HFF-Myc (cell line): ENCODE results near the gene TRPC4.

Source experiments
- DNase-seq: peaks from one replicate; pipeline ENCODE4 v3.0.0-alpha.2; 2011; ENCODE audit warnings: low read depth; ENCODE audit errors: extremely low read depth
- H3K4me3 ChIP-seq: replicated peaks from 2 replicates; pipeline ENCODE4 v1.5.1; 2011; ENCODE audit warnings: low read depth, mild to moderate bottlenecking, control low read depth, low read length
- TF ChIP-seq, protein P1 (sequence below): IDR thresholded peaks from 2 replicates; pipeline ENCODE4 v1.5.1; 2012; ENCODE audit warnings: mild to moderate bottlenecking, low read depth, low read length, control low read depth; ENCODE audit errors: missing control alignments

Gene TRPC4

DNA sequence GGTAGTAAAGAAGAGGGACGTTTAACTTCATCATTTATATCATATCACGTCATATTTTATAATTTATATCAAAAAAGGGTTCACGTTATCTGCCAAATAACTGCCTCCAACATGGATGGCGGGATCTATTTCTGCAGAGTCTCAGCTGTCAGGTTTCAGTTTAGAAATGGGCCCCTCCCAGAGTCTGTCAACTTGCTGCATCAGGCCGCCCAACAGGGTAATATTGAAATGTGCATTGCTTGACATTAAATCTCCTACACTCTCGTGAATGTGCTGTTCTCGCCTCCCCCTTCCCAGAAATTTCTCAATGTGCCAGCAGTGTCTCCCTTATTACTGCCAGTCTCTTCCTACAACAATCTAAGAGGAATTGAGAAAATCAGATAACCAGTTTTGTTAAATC lies 96.9 kb downstream of the TRPC4 start:
- no peak overlapping the region for H3K4me3 ChIP-seq
- no peak for DNase-seq
- TF ChIP-seq, protein P1, sequence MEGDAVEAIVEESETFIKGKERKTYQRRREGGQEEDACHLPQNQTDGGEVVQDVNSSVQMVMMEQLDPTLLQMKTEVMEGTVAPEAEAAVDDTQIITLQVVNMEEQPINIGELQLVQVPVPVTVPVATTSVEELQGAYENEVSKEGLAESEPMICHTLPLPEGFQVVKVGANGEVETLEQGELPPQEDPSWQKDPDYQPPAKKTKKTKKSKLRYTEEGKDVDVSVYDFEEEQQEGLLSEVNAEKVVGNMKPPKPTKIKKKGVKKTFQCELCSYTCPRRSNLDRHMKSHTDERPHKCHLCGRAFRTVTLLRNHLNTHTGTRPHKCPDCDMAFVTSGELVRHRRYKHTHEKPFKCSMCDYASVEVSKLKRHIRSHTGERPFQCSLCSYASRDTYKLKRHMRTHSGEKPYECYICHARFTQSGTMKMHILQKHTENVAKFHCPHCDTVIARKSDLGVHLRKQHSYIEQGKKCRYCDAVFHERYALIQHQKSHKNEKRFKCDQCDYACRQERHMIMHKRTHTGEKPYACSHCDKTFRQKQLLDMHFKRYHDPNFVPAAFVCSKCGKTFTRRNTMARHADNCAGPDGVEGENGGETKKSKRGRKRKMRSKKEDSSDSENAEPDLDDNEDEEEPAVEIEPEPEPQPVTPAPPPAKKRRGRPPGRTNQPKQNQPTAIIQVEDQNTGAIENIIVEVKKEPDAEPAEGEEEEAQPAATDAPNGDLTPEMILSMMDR, result no peak

DNA sequence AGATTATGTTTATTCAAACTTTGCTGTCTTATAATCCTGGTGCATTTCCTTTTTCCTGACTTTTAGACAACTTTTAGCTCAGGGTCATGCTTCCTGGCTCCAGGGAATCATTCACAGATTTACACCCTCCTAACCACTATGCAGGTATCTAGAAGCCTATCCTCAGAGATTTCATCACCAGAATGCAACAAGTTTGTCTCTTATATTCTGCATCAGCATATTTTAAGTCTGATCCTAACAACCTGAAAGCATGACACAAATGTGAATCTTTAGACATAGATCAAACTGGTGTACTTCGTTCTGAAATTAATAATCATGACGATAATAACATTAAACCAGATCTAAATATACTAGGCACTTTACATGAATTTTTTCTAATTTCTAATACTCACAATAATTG lies 100.0 kb downstream of the TRPC4 start:
- H3K4me3 ChIP-seq, result no peak overlapping the region
- TF ChIP-seq, protein P1, result no peak
- DNase-seq, result no peak

DNA sequence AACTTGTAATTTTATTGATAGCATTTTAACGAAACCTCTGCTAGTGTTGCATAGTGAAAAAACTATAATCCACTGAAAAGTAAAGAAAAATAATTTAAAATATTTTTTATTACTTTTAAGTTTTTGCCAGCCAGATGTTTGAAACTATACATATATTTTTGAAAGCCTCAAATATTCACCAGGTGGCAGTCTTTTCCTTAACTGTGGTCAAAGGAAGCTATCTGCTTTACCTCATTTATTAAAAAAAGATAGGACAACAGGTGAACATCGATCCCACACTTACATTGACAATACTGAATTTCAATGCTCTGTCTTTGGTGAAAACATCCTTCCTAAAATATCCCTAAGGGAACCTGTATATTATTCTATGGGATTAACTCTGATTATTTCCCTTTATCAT lies 100.5 kb downstream of the TRPC4 start:
- no peak overlapping the region for H3K4me3 ChIP-seq
- no peak for DNase-seq
- TF ChIP-seq, protein P1, result no peak

DNA sequence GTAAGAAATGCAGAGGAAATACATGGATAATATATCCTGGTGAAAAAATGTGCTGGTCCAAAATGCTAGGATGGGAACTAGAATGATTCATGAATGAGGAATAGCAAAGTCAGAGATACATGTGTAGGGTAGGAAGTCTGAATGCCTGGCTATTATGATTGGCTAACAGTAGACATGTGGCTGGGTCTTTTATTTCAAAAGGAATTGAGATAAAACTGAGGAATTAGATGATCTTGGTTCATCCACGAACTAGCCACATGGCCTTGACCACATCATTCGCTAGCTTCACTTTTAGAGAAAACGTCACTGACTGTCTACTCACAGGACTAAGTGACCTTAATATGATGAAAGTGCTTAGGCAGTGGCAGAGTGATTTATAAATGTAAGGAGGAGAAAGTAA lies 103.1 kb downstream of the TRPC4 start:
- no peak for DNase-seq
- no peak overlapping the region for H3K4me3 ChIP-seq
- TF ChIP-seq, protein P1, result no peak

DNA sequence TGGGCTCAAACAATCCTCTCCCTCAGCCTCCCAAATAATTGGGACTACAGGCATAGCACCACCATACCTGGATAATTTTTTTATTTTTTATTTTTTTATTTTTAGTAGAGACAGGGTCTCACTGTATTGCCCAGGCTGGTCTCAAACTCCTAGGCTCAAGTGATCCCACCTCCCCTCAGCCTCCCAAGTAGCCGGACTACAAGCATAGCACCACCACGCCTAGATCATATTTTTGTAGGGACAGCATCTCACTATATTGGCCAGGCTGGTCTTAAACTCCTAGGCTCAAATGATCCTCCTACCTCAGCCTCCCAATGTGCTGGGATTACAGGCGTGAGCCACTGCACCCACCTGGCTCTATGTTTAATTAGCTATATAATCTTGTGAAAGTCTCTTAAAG lies 114.2 kb downstream of the TRPC4 start:
- TF ChIP-seq, protein P1, result no peak
- no peak overlapping the region for H3K4me3 ChIP-seq
- no peak for DNase-seq

DNA sequence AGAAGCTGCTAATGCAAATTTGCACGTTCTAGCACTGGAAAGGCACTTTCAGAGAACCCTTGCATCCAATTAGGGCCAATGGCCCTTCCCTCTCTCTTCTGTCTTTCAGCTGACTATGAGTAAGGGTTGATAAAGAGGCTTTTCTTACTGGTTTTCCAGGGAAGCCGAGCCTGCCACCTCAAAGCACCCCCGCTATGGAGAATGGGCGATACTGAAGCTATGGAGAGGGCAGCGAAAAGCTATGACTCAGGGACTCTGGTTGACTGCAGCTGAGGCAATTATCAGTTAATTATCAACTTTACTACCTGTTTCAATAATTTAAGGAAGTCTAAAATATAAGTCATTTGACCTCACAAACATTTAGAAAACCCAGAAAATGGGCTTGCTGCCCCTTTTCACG lies 115.8 kb downstream of the TRPC4 start:
- TF ChIP-seq, protein P1, result no peak
- no peak for DNase-seq
- H3K4me3 ChIP-seq, result no peak overlapping the region

DNA sequence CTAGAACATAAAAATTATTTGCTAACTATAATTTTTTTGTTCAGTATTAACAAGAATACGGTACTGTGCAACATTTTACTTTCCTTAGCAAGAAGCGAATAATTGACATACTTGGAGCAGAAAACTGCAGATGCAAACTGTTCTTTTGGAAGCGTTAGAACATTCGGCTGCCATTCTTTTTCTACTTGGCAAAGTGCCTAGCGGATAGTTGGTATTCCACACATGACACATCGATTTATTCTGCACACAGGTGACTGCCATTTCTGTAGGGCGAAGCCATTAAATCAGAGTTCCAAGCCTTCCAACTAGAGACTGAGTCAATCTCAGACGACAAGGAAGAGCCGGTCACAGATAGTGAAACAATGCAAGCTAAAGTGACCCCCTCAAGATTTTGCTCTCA lies 117.4 kb downstream of the TRPC4 start:
- TF ChIP-seq, protein P1, result no peak
- H3K4me3 ChIP-seq, result no peak overlapping the region
- DNase-seq, result no peak
